Upper lobe of left lung (tissue), 6 donors: ENCODE measurements around the gene PHF2. TPM values are rescaled to one million over a fixed set of nuclear protein-coding genes. Genes with fewer than 3 reads are reported as not detected.
A peak's percentile ranks its signal among the peaks of the same experiment; 100 is the strongest.

Experiments
- ATAC-seq, 2 donors: fragments of 200-7000 bp; cut with Tn5 transposase; one replicate each; pipeline ENCODE4 v1.9.1; 2022; ENCODE audit warnings: mild to moderate bottlenecking in 2 of 2, moderate library complexity in 2 of 2; ENCODE audit not compliant: low FRiP score in 2 of 2
- DNase-seq, 2 donors: peaks; one replicate each; pipeline ENCODE4 v3.0.0-alpha.2; 2019 to 2020
- H3K27ac ChIP-seq, 4 donors: fragments of 200-600 bp; sonication (generic); one replicate each; pipeline ENCODE4 v1.5.1; 2016 to 2019
- H3K27me3 ChIP-seq, 4 donors: fragments of 200-600 bp; sonication (generic); one replicate each; pipeline ENCODE4 v1.5.1; 2017 to 2019
- H3K36me3 ChIP-seq, 4 donors: fragments of 200-600 bp; sonication (generic); one replicate each; pipeline ENCODE4 v1.5.1; 2016 to 2019
- H3K4me1 ChIP-seq, 4 donors: fragments of 200-600 bp; sonication (generic); one replicate each; pipeline ENCODE4 v1.5.1; 2018 to 2019
- H3K4me3 ChIP-seq, 4 donors: fragments of 200-600 bp; sonication (generic); one replicate each; pipeline ENCODE4 v1.5.1; 2017 to 2019; ENCODE audit warnings: mild to moderate bottlenecking in 2 of 4, moderate library complexity in 1 of 4
- H3K9me3 ChIP-seq, 4 donors: fragments of 200-600 bp; sonication (generic); one replicate each; pipeline ENCODE4 v1.5.1; 2018 to 2019
- EP300 ChIP-seq, 4 donors: sonication (generic); formaldehyde crosslinking; IDR thresholded peaks; one replicate each; pipeline ENCODE4 v1.5.1; 2017; ENCODE audit warnings: antibody characterized with exemption in 4 of 4, control low read depth in 2 of 4
- POLR2A ChIP-seq, 4 donors: fragments of 450-650 bp; IDR thresholded peaks; one replicate each; pipeline ENCODE4 v1.5.1; 2016 to 2017; ENCODE audit warnings: antibody characterized with exemption in 4 of 4, mild to moderate bottlenecking in 2 of 4
- POLR2AphosphoS5 ChIP-seq, 2 donors: sonication (generic); formaldehyde crosslinking; IDR thresholded peaks; one replicate each; pipeline ENCODE4 v1.5.1; 2017; ENCODE audit warnings: antibody characterized with exemption in 2 of 2
- WGBS, 2 donors: methylation state at CpG; one replicate each; pipeline ENCODE4 v1.1.5; 2017 to 2018; 5-methylcytosine and 5-hydroxymethylcytosine counted together
- total RNA-seq, 6 donors: library from RNA; depleted of rRNA in 4 of 6; stranded (reverse); fragments of >200 nt in 4 of 6; gene quantifications; one replicate each; pipeline versions ENCODE4 v1.1.0 to v1.2.1, GENCODE V29; 2016 to 2021
- TF ChIP-seq, protein P1 (sequence below), 6 experiments: fragments of 450-650 bp in 4 of 6; fragments of 200-600 bp in 2 of 6; sonication (generic) in 2 of 6; IDR thresholded peaks; one replicate each; pipeline ENCODE4 v1.5.1; 2016 to 2019; ENCODE audit warnings: antibody characterized with exemption in 6 of 6
- donor health status: DM: no; HTN: no; CAD: no; lungs with moderate emphysema.
- donor health status: DM: no; HTN: yes; CAD: no; lungs with severe emphysema.

The PHF2 gene
- total RNA-seq, 6 donors from 2014 or later = 33.6 to 41.7 (median 37.9) TPM

GRCh38 chr9:93684161-93684765, 107.9 kb downstream of the PHF2 start:
- DNase-seq = no peak
- TF ChIP-seq EP300 (IDR thresholded peaks at IDR 0.05) (no peak), POLR2AphosphoS5 (IDR thresholded peaks at IDR 0.05) (no peak), POLR2A (IDR thresholded peaks at IDR 0.05) (no peak)
- TF ChIP-seq, protein P1, sequence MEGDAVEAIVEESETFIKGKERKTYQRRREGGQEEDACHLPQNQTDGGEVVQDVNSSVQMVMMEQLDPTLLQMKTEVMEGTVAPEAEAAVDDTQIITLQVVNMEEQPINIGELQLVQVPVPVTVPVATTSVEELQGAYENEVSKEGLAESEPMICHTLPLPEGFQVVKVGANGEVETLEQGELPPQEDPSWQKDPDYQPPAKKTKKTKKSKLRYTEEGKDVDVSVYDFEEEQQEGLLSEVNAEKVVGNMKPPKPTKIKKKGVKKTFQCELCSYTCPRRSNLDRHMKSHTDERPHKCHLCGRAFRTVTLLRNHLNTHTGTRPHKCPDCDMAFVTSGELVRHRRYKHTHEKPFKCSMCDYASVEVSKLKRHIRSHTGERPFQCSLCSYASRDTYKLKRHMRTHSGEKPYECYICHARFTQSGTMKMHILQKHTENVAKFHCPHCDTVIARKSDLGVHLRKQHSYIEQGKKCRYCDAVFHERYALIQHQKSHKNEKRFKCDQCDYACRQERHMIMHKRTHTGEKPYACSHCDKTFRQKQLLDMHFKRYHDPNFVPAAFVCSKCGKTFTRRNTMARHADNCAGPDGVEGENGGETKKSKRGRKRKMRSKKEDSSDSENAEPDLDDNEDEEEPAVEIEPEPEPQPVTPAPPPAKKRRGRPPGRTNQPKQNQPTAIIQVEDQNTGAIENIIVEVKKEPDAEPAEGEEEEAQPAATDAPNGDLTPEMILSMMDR (IDR thresholded peaks at IDR 0.05) = no peak

GRCh38 chr9:93684806-93685543, 108.6 kb downstream of the PHF2 start:
- TF ChIP-seq EP300 (IDR thresholded peaks at IDR 0.05) = no peak
- WGBS, 2 donors = 52% methylated on average over 10 to 11 of the region's 11 CpGs
- no peak overlapping the region for H3K27ac ChIP-seq

More at GRCh38 chr9:93684161-93684765, 107.9 kb downstream of the PHF2 start:
- ATAC-seq = no peak
- 87 to 88% methylated on average over 17 to 20 of the region's 20 CpGs for WGBS, 2 donors
- Histone ChIP-seq H3K27ac (no peak overlapping the region), H3K4me1 (no peaks in the 10 kb centered on the region), H3K27me3 (no peaks in the 10 kb centered on the region), H3K36me3 (no peaks in the 10 kb centered on the region), H3K9me3 (peaks cover 5 to 10% (median 8%) of the 10 kb centered on the region in 4 donors), H3K4me3 (no peak overlapping the region)

DNA sequence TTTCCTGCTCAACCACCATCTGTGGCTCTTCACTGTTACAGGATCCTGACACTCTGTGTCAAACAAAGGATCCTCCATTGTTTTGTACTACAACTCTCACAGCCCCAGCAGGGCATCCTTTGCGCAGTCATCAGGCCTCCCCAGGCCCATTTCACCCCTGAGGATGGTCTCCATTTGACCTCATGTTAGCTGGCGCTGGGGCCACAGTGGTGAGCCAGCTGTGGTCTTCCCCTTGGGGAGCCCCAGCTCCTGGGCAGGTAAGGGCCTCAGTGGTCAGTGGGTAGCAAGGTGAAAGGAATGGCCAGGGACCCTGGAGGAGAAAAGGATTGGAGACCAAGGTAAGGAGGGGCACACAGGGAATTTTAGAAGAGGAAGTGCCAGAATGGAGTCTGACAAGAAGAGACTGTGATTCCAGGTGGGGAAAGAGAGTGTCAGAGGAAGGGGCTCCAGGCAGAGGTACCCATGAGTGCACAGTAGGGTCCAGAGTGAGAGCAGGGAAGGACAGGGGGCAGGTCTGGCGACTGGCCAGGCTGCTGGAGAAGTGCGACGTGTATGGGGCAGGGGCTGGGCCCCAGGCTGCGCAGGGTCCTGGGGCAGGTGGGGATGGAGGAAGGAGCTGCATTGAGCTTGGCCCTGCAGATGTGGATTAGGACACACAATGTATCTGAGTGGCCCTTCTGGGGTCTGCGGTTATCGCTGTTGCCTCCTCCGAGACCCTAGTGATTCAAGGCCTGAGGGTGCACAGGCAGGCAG, 109.9 kb downstream of the PHF2 start:
- Histone ChIP-seq H3K4me3 (no peak overlapping the region), H3K4me1 (no peaks in the 10 kb centered on the region), H3K36me3 (no peaks in the 10 kb centered on the region), H3K27me3 (no peaks in the 10 kb centered on the region), H3K9me3 (peaks cover 9 to 17% (median 13%) of the 10 kb centered on the region in 4 donors), H3K27ac (no peak overlapping the region)
- 93 to 95% methylated on average over 6 to 7 of the region's 9 CpGs for WGBS, 2 donors
- no peak for TF ChIP-seq POLR2AphosphoS5 (IDR thresholded peaks at IDR 0.05)
- TF ChIP-seq, protein P1 (IDR thresholded peaks at IDR 0.05) = no peak
- TF ChIP-seq POLR2A (IDR thresholded peaks at IDR 0.05) = no peak
- no peak for TF ChIP-seq EP300 (IDR thresholded peaks at IDR 0.05)
- DNase-seq (peak in 1 of 2 donors; percentile 54), ATAC-seq (peak in 1 of 2 donors; percentile 5)

More at GRCh38 chr9:93684806-93685543, 108.6 kb downstream of the PHF2 start:
- no peaks in the 10 kb centered on the region for H3K27me3 ChIP-seq
- no peak overlapping the region for H3K4me3 ChIP-seq
- no peaks in the 10 kb centered on the region for H3K36me3 ChIP-seq
- H3K9me3 ChIP-seq = peaks cover 5 to 13% (median 10%) of the 10 kb centered on the region in 4 donors
- H3K4me1 ChIP-seq = no peaks in the 10 kb centered on the region
- ATAC-seq (no peak), DNase-seq (peak in 1 of 2 donors; percentile 18)

DNA sequence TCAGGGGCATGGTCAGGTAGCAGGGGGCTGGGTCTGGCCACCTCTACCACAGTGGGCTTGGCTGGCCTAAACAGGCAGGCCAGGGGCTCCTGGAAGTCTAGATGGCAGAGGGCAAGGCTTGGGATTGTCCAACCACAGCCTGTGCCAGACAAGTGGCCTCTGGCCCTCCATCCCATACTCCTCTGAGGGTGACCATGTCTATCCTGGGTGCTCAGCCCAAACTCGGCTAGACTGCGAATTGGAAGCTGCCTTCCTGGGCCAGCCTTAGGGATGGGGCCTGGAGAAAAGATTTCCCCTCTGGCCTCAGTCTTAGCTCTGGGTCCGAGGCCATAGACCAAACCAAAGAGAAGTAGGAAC, 110.5 kb downstream of the PHF2 start:
- Histone ChIP-seq H3K36me3 (no peaks in the 10 kb centered on the region), H3K9me3 (peaks cover 9 to 18% (median 13%) of the 10 kb centered on the region in 4 donors), H3K4me3 (no peak overlapping the region), H3K27ac (no peak overlapping the region), H3K4me1 (no peaks in the 10 kb centered on the region), H3K27me3 (no peaks in the 10 kb centered on the region)
- WGBS, 2 donors = 88 to 100% methylated on average over 2 to 3 of the region's 3 CpGs
- DNase-seq = no peak
- peak in 1 of 2 donors; percentile 19 for ATAC-seq
- no peak for TF ChIP-seq POLR2AphosphoS5 (IDR thresholded peaks at IDR 0.05)
- TF ChIP-seq EP300 (IDR thresholded peaks at IDR 0.05) = no peak
- TF ChIP-seq, protein P1 (IDR thresholded peaks at IDR 0.05) = no peak
- TF ChIP-seq POLR2A (IDR thresholded peaks at IDR 0.05) = no peak

GRCh38 chr9:93690618-93691017, 114.2 kb downstream of the PHF2 start:
- WGBS, 2 donors = 91 to 96% methylated on average over 1 of the region's 1 CpG

More at GRCh38 chr9:93690618-93691017, 114.2 kb downstream of the PHF2 start:
- no peak overlapping the region for H3K27ac ChIP-seq
- ATAC-seq = no peak
- TF ChIP-seq, protein P1 (IDR thresholded peaks at IDR 0.05) = no peak
- TF ChIP-seq EP300 (IDR thresholded peaks at IDR 0.05) (no peak), POLR2A (IDR thresholded peaks at IDR 0.05) (no peak), POLR2AphosphoS5 (IDR thresholded peaks at IDR 0.05) (no peak)
- H3K27me3 ChIP-seq = no peaks in the 10 kb centered on the region
- no peak for DNase-seq
- H3K4me3 ChIP-seq = no peak overlapping the region
- H3K4me1 ChIP-seq = no peaks in the 10 kb centered on the region
- H3K36me3 ChIP-seq = no peaks in the 10 kb centered on the region
- peaks cover 9 to 20% (median 13%) of the 10 kb centered on the region in 4 donors for H3K9me3 ChIP-seq
